ENCODE data around the gene CCDC178. TPM values are rescaled to one million over a fixed set of nuclear protein-coding genes. Genes with fewer than 3 reads are reported as not detected.
"Not testable (repeated sequence)": the region's sequence is repeated elsewhere in the genome, so short reads cannot be mapped to it uniquely, and the experiment has no call there.

CCDC178 gene, protein sequence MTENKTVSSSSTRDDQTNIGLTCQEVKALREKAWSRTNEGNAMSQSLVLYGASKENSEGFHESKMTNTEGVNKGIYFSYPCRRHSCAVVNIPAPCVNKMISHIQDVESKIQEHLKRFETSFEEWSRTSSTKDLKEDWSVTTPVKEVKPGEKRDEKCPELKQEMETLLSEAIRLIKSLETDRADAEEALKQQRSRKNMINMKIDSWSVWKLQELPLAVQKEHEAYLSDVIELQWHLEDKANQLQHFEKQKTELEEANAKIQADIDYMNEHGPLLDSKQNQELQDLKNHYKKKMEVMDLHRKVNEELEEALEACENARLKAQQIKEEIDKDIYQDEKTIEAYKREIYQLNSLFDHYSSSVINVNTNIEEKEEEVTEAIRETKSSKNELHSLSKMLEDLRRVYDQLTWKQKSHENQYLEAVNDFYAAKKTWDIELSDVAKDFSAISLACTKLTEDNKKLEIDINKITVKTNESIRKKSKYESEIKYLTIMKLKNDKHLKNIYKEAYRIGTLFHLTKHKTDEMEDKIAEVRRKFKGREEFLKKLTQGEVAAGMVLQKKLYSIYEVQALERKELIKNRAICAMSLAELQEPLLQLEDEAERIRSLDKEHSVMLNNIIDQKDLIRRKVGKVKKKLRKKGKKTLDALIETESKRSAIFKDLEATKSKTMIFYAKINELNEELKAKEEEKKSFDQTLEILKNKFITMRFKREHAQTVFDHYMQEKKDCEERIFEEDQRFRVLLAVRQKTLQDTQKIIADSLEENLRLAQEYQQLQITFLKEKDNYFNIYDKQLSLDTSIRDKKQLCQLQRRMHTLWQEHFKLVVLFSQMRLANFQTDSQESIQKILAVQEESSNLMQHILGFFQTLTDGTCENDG
- 1.9 TPM for total RNA-seq

DNA sequence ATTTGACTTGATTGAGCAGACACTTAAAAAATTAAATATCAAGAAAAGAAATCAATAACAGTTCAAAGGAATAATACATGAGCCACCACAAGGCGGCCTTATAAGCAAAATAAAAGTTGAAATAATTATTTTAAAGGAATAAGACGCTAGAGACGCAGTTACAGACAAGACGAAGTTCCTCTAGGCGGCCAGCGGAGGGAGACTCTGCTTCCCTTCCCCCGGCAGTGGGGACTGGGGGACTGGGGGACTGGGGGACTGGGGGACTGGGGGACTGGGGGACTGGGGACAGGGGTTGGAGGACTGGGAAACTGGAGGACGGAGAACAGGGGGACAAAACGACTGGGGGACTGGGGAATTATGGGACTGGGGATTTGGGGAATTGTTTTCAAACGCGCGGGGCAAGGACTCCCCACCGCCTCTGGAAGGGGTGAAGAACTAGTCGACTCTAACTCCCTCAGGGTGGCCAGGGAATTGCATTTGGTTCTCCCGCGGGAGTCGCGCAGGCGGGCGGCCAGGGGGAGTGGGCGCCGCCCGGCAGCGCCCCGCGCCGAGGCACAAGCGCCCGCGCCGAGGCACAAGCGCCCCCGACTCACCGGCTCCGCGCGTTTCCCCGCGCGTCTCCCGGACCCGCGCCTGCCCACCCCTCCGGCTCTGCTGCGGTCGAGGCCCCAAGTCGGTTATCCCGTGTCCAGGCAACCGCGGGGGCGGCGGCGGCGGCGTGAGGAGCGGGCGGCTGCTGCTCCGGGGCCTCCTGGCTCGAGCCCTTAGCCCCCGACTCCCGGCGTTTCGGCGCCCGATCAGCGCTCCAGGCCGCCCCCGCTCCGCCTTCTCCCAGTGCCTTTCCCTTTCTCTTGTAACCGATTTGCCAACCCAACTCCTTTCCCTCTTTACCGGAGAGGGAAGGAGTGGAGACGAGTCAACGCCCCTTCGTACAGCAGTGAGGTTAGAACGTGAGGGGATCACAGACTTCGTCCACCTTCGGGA, at the start of gene CCDC178:
Gene CCDC178, minus strand, starts transcription at position 662 of the 984 bp plus-strand sequence. CDS start 28,633 bp downstream, outside the sequence.
- peak; percentile 51 for DNase-seq (ENCODE audit: low spot score)

DNA sequence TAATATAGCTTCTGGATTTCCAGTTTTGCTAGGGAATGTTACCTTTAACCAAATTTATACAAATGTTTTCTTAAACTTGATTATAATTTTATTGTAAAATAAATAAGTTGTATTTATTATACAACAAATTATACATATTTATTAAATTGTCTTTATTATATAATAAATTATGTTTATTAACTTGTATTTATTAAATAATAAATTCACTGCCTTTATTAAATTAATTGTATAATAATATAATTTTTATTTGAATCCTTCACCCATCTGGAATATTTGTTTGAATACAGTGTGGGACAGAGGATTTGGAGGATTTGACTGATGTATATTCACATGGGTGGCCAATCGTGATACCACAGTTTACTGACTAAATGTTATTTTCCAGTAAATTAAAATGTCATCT, 43.4 kb upstream of the CCDC178 start:
- DNase-seq (ENCODE audit: low spot score): no peak

DNA sequence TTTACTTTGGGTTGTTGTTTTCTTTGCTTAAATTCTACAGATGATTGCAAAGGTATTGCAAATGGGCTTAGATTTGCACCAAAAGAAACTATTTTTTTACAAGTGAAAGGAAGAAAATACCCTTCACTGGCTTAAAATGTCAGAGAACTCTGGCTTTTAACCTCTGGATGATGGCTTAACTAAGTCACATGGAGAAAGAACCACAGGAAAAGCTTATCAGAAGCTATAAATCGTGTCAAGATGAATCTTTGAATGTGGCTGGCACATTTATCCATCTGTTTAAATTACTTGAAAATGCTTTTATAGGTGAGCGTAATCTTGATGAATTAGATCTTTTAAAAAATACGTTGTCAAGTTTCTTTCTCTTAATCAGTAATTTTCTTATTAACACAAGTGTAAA, 32.0 kb upstream of the CCDC178 start:
- no peak for DNase-seq (ENCODE audit: low spot score)

DNA sequence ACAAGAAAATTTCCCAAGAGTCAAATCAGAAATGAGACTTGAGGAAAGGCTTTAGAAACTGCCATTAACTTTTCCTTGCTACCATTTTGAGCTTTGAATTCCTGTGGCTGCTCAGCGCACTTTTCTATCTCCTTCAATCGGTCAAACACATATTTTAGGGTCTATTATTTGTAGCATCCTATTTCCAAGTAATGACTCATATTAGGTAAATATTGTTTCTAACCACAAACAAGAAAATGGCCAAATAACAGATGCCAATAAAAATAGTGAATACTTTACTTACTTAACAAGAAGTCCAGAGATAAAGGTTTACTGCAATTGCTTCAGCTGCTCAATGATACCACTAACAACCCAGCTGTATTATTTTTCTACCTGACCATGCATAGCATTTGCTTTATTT, 29.7 kb upstream of the CCDC178 start:
- DNase-seq (ENCODE audit: low spot score): no peak

- DNase-seq (ENCODE audit: low spot score): no peak
Measured at GRCh38 chr18:33469699-33470098, 29.2 kb upstream of the CCDC178 start.

DNA sequence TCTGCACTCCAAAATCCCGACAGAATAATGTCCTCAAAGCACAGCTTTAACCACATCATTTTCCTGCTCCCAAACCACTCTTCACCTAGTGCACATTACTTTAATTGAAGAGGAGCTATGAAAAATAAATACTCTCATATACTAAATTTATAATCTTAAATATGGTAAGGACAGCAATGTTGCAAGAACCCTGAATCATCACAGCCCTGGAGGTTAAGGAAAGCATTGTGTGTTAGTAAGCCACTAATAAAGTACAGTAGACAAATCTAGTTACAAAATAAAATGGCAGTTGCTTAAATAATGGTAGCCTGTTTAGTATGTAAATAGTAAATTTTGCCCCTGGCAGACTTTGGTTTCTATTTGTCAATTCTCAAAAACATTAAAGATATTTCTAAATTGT, 27.0 kb upstream of the CCDC178 start:
- DNase-seq (ENCODE audit: low spot score): no peak

GRCh38 chr18:33466822-33467221, 26.3 kb upstream of the CCDC178 start:
- no peak for DNase-seq (ENCODE audit: low spot score)

- no peak for DNase-seq (ENCODE audit: low spot score)
Measured at GRCh38 chr18:33460681-33461080, 20.2 kb upstream of the CCDC178 start.

- DNase-seq (ENCODE audit: low spot score): no peak
Measured at GRCh38 chr18:33459612-33460011, 19.1 kb upstream of the CCDC178 start.

- DNase-seq (ENCODE audit: low spot score): no peak
Measured at GRCh38 chr18:33446604-33447003, 6.1 kb upstream of the CCDC178 start.

GRCh38 chr18:33444709-33445108, 4.2 kb upstream of the CCDC178 start:
- DNase-seq (ENCODE audit: low spot score): no peak

GRCh38 chr18:33432857-33433256, 7.7 kb downstream of the CCDC178 start:
- DNase-seq (ENCODE audit: low spot score): no peak

DNA sequence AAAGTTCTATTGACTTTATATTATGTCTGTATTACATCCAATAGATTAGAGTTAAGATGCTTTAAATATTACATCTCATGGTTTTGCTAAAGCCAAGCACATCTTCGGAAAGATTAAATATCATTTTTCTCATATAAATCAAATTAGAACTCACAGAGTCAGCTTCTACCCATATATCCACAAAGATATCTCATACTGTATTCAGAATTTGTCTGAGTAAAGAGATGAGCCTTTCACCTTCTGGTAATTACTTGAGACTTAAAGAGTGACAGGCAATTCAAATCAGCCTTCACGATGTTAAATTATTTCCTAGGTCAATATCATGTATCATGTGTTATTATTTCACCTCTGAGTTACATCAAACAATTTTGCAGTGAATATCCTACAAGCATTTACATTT, 13.0 kb downstream of the CCDC178 start:
- no peak for DNase-seq (ENCODE audit: low spot score)

DNA sequence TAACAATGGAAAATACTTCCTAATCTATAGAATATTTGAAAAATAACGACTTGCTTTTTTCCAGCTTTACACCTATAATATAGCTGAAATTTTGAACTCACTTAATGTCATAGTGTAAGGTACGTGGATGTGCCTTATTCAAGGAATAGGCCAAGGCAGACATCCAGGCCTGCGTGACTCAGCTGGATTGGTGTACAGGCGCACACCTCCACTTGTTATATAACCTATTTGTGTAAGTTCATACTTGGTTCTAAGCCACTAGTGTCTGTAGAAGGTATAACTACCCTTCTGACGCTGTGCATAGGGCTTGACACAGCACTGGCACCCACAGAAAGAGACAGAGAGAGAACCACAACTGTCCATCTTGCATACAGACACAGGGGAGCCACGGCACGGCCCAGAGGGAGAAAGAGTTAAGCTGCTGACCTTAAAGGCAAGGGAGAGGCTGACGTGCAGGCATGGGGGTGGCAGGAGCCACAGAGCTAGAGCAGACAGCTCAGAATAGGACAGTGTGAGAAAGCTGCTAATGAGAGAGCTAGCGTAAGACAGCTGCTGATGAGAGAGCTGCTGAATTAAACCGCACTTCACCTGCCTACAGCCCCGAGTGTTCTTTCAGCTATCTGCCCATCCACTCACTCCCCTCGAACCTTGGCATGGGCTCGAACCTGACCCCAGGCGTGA, 16.1 kb downstream of the CCDC178 start:
- DNase-seq (ENCODE audit: low spot score): no peak

DNA sequence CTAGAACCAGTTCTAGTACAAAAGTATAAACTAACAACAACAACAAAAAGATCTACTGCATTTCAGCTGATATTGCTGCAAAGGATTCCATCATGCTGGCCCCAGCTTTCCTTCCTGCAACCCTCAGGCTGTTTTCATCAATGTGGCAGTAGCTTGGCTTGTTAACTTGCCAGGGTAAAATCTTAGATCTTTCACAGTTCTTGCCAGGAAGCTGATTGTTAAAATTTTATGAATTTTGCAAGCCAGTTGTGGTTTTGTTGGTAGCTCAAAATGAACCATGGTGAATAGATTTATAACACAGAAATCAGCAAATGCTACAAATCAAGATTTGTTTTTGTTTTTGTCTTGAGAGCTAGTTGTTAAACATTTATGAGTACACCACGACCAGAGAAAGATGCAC, 19.3 kb downstream of the CCDC178 start:
- DNase-seq (ENCODE audit: low spot score): no peak

DNA sequence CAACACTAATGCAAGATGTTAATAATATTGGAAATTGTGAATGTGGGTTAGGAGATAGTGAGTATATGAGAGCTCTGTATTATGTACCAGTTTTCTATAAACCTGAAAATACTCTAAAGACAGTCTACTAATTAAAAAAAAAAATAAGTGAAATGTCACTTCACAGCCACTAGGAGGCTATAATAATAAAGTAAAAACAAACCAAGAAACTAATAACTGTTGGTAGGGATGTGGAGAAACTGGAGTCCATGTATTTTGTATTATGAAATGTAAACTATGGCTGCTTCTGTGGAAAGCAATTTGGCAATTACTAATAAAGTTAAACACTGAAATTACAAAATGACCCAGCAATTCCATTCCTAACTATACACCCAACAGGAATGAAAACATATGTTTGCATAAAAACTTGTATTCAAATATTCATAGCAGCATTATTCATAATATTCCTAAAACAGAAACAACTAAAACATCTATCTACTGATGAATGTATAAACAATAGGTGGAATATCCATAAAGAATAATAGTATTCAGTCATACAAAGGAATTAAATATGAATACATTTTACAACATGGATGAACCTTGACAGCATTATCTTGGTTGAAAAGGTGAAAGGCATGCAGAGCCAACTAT, 36.2 kb downstream of the CCDC178 start:
- DNase-seq (ENCODE audit: low spot score): no peak

DNA sequence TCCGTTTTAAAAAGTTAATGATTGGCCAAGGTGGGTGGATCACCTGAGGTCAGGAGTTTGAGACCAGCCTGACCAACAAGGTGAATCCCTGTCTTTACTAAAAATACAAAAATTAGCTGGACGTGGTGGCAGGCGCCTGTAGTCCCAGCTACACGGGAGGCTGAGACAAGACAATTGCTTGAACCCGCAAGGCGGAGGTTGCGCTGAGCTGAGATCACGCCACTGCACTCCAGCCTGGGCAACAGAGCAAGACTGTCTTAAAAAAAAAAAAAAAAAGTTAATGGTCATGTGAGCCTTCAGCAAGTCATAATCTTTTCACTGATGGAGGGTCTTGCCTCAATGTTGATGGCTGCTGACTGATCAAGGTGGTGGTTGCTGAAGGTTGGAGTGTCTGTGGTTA, 41.6 kb downstream of the CCDC178 start:
- not testable (repeated sequence) for DNase-seq (ENCODE audit: low spot score)

DNA sequence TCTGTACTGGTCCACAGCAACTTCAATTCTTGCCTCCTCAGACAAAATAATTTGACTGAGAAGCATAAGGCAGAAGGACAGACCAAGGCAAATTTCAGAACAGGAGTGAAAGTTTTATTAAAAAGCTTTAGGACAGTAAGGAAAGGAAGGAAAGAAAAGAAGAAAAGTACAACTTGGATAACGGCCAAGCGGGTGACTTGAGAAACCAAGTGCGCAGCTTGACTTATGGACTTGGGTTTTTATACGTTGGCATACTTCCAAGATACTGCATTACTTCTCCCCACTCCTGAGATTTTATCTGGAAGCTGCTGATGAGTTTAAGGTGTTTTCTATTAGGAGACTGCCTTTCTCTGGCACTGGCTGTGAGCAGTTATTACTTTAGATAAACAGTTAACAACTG, 64.7 kb downstream of the CCDC178 start:
- no peak for DNase-seq (ENCODE audit: low spot score)

GRCh38 chr18:33372442-33372841, 68.1 kb downstream of the CCDC178 start:
- no peak for DNase-seq (ENCODE audit: low spot score)

GRCh38 chr18:33369711-33370449, 70.6 kb downstream of the CCDC178 start:
- no peak for DNase-seq (ENCODE audit: low spot score)

Data from ureter (tissue), 1 donor.